Stimulated activated naive CD8-positive, alpha-beta T cell treated with anti-CD3 and anti-CD28 coated beads, Interleukin-15, Interleukin-2, amounts not matched to agents 100 U/mL and 50 U/mL, for 24 hours (primary cell): ENCODE data around the gene SLC2A10.
A peak's percentile ranks its signal among the peaks of the same experiment; 100 is the strongest.

Source experiments
- ATAC-seq: fragments of 150-1000 bp; cut with Tn5 transposase; one replicate; pipeline ENCODE4 v1.10.0; 2021
- DNase-seq: peaks from one replicate; pipeline ENCODE4 v3.0.0; 2021

Gene SLC2A10

DNA sequence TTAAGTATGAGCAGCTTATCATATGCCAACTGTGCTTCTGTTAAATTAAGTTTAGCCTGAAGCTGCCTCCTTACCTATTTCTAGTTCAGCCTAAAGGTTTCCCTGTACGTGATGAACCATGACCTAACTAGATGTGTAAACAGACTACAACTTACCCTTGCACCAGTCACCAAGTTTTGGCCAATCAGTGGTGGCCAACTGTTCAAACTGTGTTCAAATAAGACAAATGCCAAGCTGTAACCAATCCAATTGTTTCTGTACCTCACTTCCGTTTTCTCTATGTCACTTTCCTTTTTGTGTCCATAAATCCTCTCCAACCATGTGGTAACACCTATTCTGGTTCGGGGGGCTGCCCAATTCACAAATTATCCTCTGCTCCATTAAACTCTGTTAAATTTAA lies 6.0 kb upstream of the SLC2A10 start:
- ATAC-seq (no peak), DNase-seq (no peak)

DNA sequence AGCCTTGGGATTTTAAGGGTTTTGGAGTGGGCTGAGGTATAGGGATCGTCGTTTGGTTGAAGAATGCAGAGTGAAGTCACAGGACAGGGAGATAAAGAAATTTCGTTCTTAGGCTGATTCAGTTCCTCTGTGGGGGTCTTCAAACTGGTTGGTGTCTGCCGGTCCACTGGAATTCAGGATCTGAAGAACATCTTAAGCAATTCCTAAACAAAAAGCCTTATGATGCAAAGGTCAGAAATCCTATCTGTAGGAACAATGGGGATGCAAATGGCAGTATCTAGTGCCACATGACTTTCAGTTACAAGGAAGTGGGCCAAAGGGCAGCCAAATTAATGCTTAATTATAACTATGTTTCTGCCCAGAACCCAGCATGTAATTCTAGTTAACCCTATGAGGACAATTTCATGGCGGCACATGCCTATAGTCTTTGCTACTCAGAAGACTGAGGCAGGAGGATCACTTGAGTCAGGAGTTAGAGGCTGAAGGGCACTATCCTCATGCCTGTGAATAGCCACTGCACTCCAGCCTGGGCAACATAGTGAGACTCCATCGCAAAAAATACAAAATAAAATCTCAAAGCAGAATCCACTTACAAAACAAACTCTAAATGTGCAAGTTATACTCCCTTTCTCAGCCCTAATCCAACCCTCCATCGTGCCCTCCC lies 4.6 kb upstream of the SLC2A10 start:
- no peak for ATAC-seq
- DNase-seq: no peak

DNA sequence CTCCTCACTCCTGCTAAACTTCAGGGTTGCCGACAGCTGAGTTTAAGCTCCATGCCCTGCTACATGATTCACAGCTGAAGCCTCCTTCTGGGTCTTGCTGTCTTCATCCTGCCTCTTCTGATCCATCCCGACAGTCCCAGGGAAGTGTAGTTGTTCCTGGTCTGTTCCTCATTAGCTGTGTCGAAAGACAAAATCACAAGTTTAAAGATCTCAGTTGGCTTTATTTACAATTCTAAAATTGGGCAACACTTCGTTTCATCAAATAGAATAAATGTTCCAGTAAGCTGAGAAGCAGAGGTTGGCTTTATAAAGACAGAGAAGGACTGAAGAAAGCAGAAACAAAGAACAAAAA lies 4.1 kb upstream of the SLC2A10 start:
- no peak for ATAC-seq
- DNase-seq: no peak

DNA sequence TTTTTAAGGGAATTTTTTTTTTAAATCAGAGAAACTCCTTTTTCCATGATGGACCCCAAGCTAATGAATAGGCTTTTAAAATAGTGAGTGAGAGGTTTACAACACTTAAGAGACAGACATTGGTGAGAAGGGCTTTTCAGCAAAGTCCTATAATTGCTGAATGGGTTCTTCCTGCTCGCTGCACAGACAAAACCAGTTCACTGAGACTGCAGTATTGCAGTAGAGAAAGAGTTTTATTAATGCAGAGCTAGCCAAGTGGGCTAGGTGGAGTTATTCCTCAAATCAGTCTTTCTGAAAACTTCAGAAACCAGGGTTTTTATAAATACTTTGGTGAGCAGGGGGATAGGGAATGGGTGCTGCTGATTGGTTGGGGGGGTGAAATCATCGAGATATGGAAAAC lies 3.2 kb upstream of the SLC2A10 start:
- no peak for ATAC-seq
- DNase-seq: no peak

- ATAC-seq (no peak), DNase-seq (no peak)
Observed at GRCh38 chr20:46708172-46708860, 1.1 kb upstream of the SLC2A10 start.

DNA sequence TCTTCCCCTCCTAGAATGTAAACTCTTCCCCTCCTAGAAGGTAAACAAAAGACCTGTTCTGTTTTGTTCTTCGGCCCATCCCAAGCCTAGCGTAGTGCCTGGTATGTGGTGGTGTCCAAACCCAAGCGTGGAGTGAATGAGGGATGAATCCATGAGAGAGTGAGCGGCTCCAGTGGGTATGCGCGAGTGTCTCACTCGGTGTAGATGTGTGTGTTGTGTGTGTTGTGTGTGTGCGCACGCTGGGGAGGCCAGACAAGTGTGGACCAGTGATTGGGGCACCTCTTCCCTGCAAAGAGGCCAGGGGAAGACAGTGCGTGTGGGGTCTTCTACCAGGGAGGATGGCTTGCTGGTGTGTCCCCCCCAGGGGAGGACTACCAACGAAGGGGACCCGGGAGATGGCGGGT lies 392 bp upstream of the SLC2A10 start:
- DNase-seq (no peak), ATAC-seq (no peak)

DNA sequence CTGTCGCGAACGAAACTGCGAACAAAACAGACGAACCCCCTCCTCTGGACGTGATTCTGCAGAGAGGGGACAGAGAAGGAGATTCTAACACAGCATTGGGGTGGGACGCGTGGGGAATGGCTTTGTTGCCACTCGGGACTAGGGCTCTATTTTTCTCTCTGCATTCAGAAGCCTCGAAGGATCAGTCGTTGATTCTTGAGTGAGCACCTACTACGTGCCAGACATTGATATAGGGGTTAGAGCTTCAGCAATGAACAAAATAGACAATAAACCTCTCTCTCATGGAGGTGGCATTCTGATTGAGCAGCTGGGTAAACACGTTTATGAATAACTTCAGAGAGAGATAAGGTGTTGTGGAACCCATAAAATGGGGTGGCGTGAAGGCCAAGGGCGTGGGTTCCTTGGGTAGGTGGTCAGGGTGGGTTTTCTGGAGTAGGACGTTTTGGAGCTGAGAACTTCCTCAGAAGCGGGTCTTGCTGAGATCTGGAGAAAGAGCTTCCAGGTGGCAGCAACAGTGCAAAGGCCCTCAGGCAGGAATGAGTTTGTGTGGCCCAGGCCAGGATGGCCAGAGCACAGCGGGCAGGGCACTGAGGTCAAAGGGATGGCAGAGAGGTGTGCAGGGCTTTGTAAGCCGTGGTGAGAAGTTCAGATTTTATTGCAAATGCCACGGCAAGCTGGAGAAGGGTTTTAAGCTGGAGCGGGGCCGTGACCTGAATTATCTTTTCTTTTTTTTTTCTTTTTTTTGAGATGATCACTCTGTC lies 884 bp downstream of the SLC2A10 start:
- DNase-seq: no peak
- ATAC-seq: no peak

GRCh38 chr20:46712056-46712636 lies 2.7 kb downstream of the SLC2A10 start:
- no peak for DNase-seq
- no peak for ATAC-seq

DNA sequence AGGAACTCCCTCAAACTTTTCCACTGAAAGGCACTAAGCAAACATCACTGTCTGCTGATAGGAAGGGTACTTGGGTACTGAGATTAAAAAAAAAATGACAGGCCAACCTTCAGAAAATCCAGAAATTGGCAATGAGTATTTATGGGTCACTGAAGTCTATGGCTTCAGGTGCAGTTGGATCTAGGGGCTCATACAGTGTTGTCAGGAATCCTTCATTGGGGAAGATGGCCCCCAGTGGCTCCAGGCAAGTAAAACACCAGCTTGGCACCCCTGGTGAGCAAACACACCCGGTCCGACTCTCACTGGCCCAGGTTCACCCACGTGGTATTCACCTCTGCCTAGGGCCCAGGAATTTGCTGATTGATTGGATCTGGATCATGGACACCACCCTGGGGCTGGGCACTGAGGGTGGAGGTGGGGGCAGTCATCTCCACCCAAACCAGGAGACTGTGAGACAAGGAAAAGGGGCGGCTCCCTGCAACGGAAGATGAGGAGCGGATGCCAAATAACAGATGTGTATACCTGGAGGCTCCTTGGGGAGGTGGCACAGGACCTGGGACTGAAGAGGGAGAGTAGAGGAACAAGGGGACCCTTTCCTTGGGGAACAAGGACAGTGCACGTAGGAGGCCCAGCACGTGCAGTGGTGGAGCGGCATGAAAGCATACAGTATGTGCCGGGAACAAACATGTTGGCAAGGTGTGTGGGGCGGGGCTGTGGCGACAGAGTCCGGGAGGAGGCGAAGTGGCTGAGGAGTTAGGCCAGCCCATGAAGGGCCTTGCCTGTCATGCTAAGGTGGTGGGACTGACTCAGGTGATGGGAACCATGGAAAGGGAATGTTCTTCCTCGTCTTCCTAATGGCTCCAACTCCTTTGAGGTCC lies 4.7 kb downstream of the SLC2A10 start:
- DNase-seq (no peak), ATAC-seq (no peak)

- DNase-seq (no peak), ATAC-seq (no peak)
Observed at GRCh38 chr20:46715292-46715756, 5.9 kb downstream of the SLC2A10 start.

DNA sequence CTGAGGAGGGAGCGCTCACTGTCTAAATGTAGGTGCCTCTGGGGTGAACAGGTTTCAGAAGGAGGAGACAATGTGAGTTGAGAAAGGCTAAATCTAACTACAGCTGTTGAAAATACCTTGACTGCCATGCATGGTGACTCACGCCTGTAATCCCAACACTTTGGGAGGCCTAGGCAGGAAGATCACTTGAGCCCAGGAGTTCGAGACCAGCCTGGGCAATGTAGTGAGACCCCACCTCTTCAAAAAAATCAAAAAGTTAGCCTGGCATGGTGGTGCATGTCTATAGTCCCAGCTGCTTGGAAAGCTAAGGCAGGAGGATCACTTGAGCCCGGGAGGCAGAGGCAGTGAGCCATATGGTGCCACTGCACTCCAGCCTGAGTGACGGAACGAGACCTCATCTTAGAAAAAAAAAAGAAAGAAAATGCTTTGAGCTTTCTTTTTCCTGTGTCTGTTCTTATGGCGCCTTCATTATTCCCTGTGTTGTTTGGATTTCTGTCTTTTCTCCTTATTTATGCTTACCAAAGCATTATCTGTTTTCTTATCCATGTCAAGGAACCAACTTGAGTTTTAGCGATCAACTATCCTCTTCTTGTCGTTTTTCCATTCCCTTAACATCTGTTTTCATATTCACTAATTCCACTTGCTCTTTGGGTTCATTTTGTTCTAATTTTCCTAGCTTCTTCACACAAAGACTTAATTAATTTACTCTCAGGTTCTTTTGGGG lies 8.5 kb downstream of the SLC2A10 start:
- DNase-seq (no peak), ATAC-seq (no peak)

DNA sequence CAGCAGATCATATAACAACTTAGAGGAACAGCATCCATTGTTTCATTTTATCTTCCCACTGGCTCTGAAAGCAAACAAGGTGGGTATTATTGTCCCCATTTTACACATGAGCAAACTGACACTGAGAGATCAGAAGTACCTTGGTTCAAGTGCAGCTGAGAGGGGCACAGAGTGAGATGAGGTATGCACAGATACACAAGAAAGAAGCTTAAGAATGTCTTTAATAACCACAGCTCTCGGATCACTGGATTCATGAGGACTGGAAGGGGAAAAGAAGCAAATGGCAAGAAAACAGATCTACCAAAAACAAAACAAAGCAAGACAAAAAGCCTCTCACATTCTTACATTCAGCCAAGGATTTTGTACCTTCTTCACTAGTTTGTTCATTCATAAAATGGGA lies 10.6 kb downstream of the SLC2A10 start:
- no peak for DNase-seq
- ATAC-seq: no peak

DNA sequence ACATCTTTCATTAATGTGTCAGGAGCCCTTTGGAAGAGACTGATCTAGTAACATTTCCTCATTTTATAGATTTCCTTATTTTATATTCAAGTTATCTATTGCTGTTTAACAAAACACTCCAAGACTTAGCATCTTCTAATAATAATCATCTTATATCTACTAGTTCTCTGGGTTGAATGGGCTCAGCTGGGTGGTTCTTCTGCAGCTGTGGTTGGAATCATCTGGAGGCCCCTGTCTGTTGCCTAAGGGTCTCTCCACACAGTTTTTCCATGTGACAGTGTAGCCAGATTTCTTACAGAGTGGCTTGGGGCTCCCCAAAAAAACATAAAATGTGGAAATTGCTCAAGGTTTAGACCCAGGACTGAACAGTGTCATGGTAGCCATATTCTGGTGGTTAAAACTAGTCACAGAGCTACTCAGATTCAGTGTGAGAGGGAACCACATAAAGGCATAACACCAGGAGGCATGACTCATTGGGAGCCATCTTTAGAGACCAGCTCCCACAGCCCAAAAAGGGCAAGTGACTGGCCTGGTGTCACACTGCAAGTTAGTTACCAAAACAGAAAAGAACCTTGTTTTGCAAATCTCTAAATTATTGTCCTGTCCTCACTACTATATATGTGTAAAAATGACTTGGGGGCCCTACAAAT lies 11.5 kb downstream of the SLC2A10 start:
- ATAC-seq (peak; percentile 88), DNase-seq (no peak)

GRCh38 chr20:46721476-46721875 lies 12.0 kb downstream of the SLC2A10 start:
- no peak for DNase-seq

DNA sequence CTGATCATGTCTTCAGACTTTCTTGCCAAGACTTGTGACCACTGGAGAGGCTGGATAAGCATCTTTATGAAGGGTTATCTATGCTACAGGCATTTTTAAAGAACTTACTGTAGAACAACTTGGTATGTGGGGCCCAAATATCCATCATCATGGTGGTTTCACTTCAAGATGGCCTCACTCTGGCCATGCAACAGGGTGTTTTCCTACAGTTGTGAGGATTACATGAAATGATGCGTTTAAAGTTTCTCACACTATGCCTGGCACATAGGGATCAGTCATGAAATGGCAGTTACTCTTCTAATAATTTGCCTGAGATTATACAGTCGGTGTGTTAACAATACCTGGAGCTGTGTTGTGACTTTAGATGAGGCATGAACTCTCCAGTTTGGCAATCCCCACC lies 13.0 kb downstream of the SLC2A10 start:
- DNase-seq: no peak
- no peak for ATAC-seq

More at GRCh38 chr20:46721476-46721875, 12.0 kb downstream of the SLC2A10 start:
- ATAC-seq: no peak

GRCh38 chr20:46723039-46723438 lies 13.6 kb downstream of the SLC2A10 start:
- DNase-seq: no peak
- ATAC-seq: no peak

DNA sequence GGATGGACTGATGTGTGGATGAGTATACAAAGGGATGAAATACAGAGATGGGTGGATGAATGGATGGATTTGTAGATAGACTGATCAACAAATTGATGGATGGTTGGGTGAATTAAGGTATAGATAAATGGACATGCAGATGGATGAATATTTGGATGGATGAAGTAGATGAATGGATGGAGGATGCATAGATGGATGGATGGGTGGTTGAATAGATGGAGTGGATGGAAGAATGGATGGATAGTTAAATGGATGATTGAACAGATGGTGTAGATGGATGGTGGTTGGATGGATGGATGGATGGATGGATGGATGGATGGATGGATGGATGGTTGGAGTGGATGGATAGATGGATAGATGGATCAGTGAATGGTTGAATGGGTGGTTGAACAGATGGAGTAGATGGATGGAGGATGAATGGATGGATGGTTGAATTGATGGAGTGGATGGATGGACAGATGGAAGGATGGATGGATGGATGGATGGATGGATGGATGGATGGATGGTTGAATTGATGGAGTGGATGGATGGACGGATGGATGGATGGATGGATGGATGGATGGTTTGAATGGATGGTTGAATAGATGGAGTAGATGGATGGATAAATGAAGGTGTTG lies 15.0 kb downstream of the SLC2A10 start:
- no peak for DNase-seq

DNA sequence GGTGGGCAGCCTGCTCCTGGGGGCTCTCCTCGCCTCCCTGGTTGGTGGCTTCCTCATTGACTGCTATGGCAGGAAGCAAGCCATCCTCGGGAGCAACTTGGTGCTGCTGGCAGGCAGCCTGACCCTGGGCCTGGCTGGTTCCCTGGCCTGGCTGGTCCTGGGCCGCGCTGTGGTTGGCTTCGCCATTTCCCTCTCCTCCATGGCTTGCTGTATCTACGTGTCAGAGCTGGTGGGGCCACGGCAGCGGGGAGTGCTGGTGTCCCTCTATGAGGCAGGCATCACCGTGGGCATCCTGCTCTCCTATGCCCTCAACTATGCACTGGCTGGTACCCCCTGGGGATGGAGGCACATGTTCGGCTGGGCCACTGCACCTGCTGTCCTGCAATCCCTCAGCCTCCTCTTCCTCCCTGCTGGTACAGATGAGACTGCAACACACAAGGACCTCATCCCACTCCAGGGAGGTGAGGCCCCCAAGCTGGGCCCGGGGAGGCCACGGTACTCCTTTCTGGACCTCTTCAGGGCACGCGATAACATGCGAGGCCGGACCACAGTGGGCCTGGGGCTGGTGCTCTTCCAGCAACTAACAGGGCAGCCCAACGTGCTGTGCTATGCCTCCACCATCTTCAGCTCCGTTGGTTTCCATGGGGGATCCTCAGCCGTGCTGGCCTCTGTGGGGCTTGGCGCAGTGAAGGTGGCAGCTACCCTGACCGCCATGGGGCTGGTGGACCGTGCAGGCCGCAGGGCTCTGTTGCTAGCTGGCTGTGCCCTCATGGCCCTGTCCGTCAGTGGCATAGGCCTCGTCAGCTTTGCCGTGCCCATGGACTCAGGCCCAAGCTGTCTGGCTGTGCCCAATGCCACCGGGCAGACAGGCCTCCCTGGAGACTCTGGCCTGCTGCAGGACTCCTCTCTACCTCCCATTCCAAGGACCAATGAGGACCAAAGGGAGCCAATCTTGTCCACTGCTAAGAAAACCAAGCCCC lies 16.0 kb downstream of the SLC2A10 start:
- DNase-seq (no peak), ATAC-seq (no peak)

More for the DNA sequence above, 15.0 kb downstream of the SLC2A10 start:
- ATAC-seq: no peak

DNA sequence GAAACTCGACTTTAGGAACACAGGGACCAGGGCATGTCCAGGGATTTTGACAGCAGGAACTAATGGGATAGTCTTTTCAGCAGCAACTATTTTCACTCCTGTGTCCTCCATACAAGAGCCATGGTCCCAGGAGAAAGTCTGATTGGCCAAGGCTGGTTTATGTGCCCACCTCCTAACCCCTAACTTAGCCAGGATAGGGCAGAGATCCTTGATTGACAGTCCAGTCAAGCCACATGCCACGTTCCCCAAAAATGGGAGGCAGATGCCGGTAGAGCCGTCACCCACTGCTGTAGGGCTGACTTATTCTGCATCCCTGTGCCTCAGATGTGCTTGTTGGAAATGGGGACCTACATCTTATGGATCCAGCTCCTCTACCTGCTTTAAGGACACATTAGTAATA lies 22.3 kb downstream of the SLC2A10 start:
- no peak for DNase-seq

More for the DNA sequence above, 22.3 kb downstream of the SLC2A10 start:
- no peak for ATAC-seq
